SK-N-MC (cell line): ENCODE results near the gene DNAJA3.

Experiments
- EZH2 ChIP-seq: fragments of 200-600 bp; sonication (generic); IDR thresholded peaks from one replicate; pipeline ENCODE4 v1.6.1; 2017; ENCODE audit warnings: antibody characterized with exemption
- POLR2AphosphoS5 ChIP-seq: IDR thresholded peaks from 2 replicates; pipeline ENCODE4 v1.6.1; 2012; ENCODE audit warnings: mild to moderate bottlenecking, low read depth, low read length, borderline replicate concordance

GRCh38 chr16:4425378-4426020 lies at the start of gene DNAJA3:
- TF ChIP-seq EZH2: no peak
- TF ChIP-seq POLR2AphosphoS5: peak; percentile 83
